ENCODE results near the gene NKAIN2.
"Not testable (repeated sequence)": the region's sequence is repeated elsewhere in the genome, so short reads cannot be mapped to it uniquely, and the experiment has no call there.

NKAIN2 gene

GRCh38 chr6:124535299-124535698 is 731.6 kb downstream of the NKAIN2 start:
- no peak for DNase-seq

GRCh38 chr6:124535746-124536145 is 732.1 kb downstream of the NKAIN2 start:
- no peak for DNase-seq

- DNase-seq: no peak
These were observed 732.6 kb downstream of the NKAIN2 start for GRCh38 chr6:124536157-124536841.

GRCh38 chr6:124536842-124537191 is 733.2 kb downstream of the NKAIN2 start:
- no peak for DNase-seq

- DNase-seq: no peak
These were observed 735.4 kb downstream of the NKAIN2 start for GRCh38 chr6:124539096-124539495.

- DNase-seq: no peak
These were observed 737.9 kb downstream of the NKAIN2 start for GRCh38 chr6:124541573-124541972.

GRCh38 chr6:124546601-124547000 is 742.9 kb downstream of the NKAIN2 start:
- no peak for DNase-seq

GRCh38 chr6:124551711-124552233 is 748.1 kb downstream of the NKAIN2 start:
- DNase-seq: no peak

GRCh38 chr6:124557873-124558272 is 754.2 kb downstream of the NKAIN2 start:
- DNase-seq: no peak

GRCh38 chr6:124560078-124560477 is 756.4 kb downstream of the NKAIN2 start:
- DNase-seq: not testable (repeated sequence)

- DNase-seq: no peak
These were observed 757.4 kb downstream of the NKAIN2 start for GRCh38 chr6:124560873-124561567.

GRCh38 chr6:124561635-124562130 is 758.0 kb downstream of the NKAIN2 start:
- DNase-seq: no peak

GRCh38 chr6:124564125-124564524 is 760.5 kb downstream of the NKAIN2 start:
- not testable (repeated sequence) for DNase-seq

- DNase-seq: no peak
These were observed 763.7 kb downstream of the NKAIN2 start for GRCh38 chr6:124567401-124567800.

- no peak for DNase-seq
These were observed 770.3 kb downstream of the NKAIN2 start for GRCh38 chr6:124573953-124574352.

- no peak for DNase-seq
These were observed 774.1 kb downstream of the NKAIN2 start for GRCh38 chr6:124577734-124578281.

- no peak for DNase-seq
These were observed 786.3 kb downstream of the NKAIN2 start for GRCh38 chr6:124590001-124590400.

GRCh38 chr6:124599656-124600055 is 796.0 kb downstream of the NKAIN2 start:
- DNase-seq: no peak

GRCh38 chr6:124604719-124605118 is 801.1 kb downstream of the NKAIN2 start:
- DNase-seq: no peak

- DNase-seq: no peak
These were observed 803.5 kb downstream of the NKAIN2 start for GRCh38 chr6:124607119-124607627.

GRCh38 chr6:124613031-124613430 is 809.4 kb downstream of the NKAIN2 start:
- DNase-seq: no peak

- DNase-seq: no peak
These were observed 818.7 kb downstream of the NKAIN2 start for GRCh38 chr6:124622351-124622750.

GRCh38 chr6:124633655-124634054 is 830.0 kb downstream of the NKAIN2 start:
- no peak for DNase-seq

- no peak for DNase-seq
These were observed 836.8 kb downstream of the NKAIN2 start for GRCh38 chr6:124640432-124640831.

Measured in CD4-positive, alpha-beta T cell treated with Interleukin-4 for 4 hours (primary cell).